ENCODE results near the gene PIGU. TPM values are rescaled to one million over a fixed set of nuclear protein-coding genes. Genes with fewer than 3 reads are reported as not detected.
A peak's percentile ranks its signal among the peaks of the same experiment; 100 is the strongest.

The PIGU gene
- total and polyA plus RNA-seq, 2 of the 13 experiments (the other 11 are each of a cell fraction or from before 2014, with no cell fraction given) = 45.5 to 231 TPM

- no TSS peak for BruUV-seq (replicated peaks)
- FAIRE-seq = no peak
- Histone ChIP-seq H3K79me2 (ENCODE audit: insufficient read depth, low read length) (no peaks in the 10 kb centered on the region), H3K27ac (ENCODE audit: extremely low read length, insufficient read depth, low read length) (no peak overlapping the region), H4K20me1 (ENCODE audit: insufficient read depth, low read length) (no peaks in the 10 kb centered on the region), H3K36me3 (replicated peaks in 1 of 2; ENCODE audit: control insufficient read depth in 1 of 2, insufficient read depth in 2 of 2, low read length in 2 of 2) (peaks cover 28 to 48% of the 10 kb centered on the region in 2 experiments), H3K4me1 (ENCODE audit: insufficient read depth, low read length) (peaks cover 7% of the 10 kb centered on the region; the same call in 1 of the 2 replicates), H3K4me3 (replicated peaks in 1 of 3; ENCODE audit: insufficient read depth in 1 of 3, low read depth in 2 of 3, low read length in 3 of 3) (no peak overlapping the region), H3K9ac (ENCODE audit: insufficient read depth, low read depth, low read length) (no peak overlapping the region), H3K9me3 (ENCODE audit: low read length) (no peaks in the 10 kb centered on the region), H3K27me3 (ENCODE audit: control insufficient read depth in 1 of 2, insufficient read depth in 2 of 2, low read length in 2 of 2) (no peaks in the 10 kb centered on the region), H3K4me2 (ENCODE audit: low read depth, low read length) (no peak overlapping the region), H2AFZ (ENCODE audit: low read length) (no peak overlapping the region)
- 91% methylated on average over 7 of the region's 7 CpGs for WGBS (ENCODE audit: low lambda C conversion rate)
- no peak for ATAC-seq
- TF ChIP-seq JDP2 (CRISPR knock-in tag; IDR thresholded peaks at IDR 0.05; ENCODE audit: borderline replicate concordance) (no peak), ZNF598 (CRISPR knock-in tag; IDR thresholded peaks at IDR 0.05; ENCODE audit: borderline replicate concordance) (no peak), KDM6A (CRISPR knock-in tag; IDR thresholded peaks at IDR 0.05; ENCODE audit: low read depth) (no peak), THAP11 (CRISPR knock-in tag; IDR thresholded peaks at IDR 0.05) (no peak), HMGXB4 (CRISPR knock-in tag; IDR thresholded peaks at IDR 0.05; ENCODE audit: borderline replicate concordance in 1 of 2, low read depth in 1 of 2) (no peak), ZNF687 (CRISPR knock-in tag; IDR thresholded peaks at IDR 0.05) (peak; percentile 51), ZBTB33 (CRISPR knock-in tag; IDR thresholded peaks at IDR 0.05) (peak; percentile 37; the same call in 1 of the 2 replicates), ETS1 (CRISPR knock-in tag; IDR thresholded peaks at IDR 0.05) (no peak)
- no peak for DNase-seq (ENCODE audit: low spot score)
- ChIA-PET POLR2A (no interaction called here), CTCF (ENCODE audit: low intra/inter-chr PET ratio, low total read pairs) (no interaction called here)
- intact Hi-C loops (cut with micrococcal nuclease; ENCODE audit: unreplicated experiment) (no loop called here), in situ Hi-C loops (cut with HindIII; ENCODE audit: extremely low pct_ligation_motif_present, low pct_unique_long_range_greater_than_20kb) (no loop called here)
Observed at GRCh38 chr20:34564833-34565232, 112.1 kb downstream of the PIGU start.
